Caco-2 (cell line): Measurements from ENCODE around the gene TMEM255B. TPM values are rescaled to one million over a fixed set of nuclear protein-coding genes. Genes with fewer than 3 reads are reported as not detected.

Source experiments
- BruUV-seq: library from RNA; stranded (reverse); fragments of 400-500 nt; replicated peaks from 2 replicates; lab custom pipeline; 2021; lab: Mats Ljungman, UMichigan
- CTCF ChIA-PET: fragments of 300-600 bp; sonication (Branson Sonifier 250); formaldehyde crosslinking; loops from one replicate; lab custom pipeline; 2022; ENCODE audit warnings: antibody characterized with exemption; lab: Charles Lee
- POLR2A ChIA-PET: fragments of 300-600 bp; sonication (Branson Sonifier 250); formaldehyde crosslinking; loops from one replicate; lab custom pipeline; 2022; ENCODE audit warnings: antibody characterized with exemption; lab: Charles Lee
- DNase-seq, 2 experiments: peaks; one replicate each; pipeline versions ENCODE4 v3.0.0 to v3.0.0-alpha.2; 2020 to 2022
- H3K27me3 ChIP-seq: replicated peaks from 2 replicates; pipeline ENCODE4 v1.6.0; 2011; ENCODE audit warnings: low read length; ENCODE audit not compliant: control insufficient read depth, insufficient read depth
- H3K36me3 ChIP-seq: 2 replicates; pipeline ENCODE4 v1.5.1; 2011; ENCODE audit warnings: low read length; ENCODE audit not compliant: control insufficient read depth, insufficient read depth
- H3K4me1 ChIP-seq: fragments of 250-450 bp; sonication (Bioruptor Pico); 2 replicates; pipeline ENCODE4 v1.5.1; 2020; ENCODE audit warnings: mild to moderate bottlenecking
- H3K4me3 ChIP-seq: 2 replicates; pipeline ENCODE4 v1.5.1; 2011; ENCODE audit warnings: low read depth, mild to moderate bottlenecking, control low read depth, low read length
- H3K9me3 ChIP-seq: fragments of 250-450 bp; sonication (Bioruptor Pico); 2 replicates; pipeline ENCODE4 v1.5.1; 2020; ENCODE audit warnings: mild to moderate bottlenecking, moderate library complexity
- H3K27ac Mint-ChIP-seq: one replicate; pipeline ENCODE4 v1.8.0; 2022; ENCODE audit warnings: mixed read lengths; ENCODE audit not compliant: unreplicated experiment
- H3K27me3 Mint-ChIP-seq: one replicate; pipeline ENCODE4 v1.8.0; 2022; ENCODE audit warnings: mixed read lengths; ENCODE audit not compliant: insufficient read depth, unreplicated experiment
- H3K36me3 Mint-ChIP-seq: one replicate; pipeline ENCODE4 v1.8.0; 2022; ENCODE audit warnings: mild to moderate bottlenecking, mixed read lengths; ENCODE audit not compliant: insufficient read depth, unreplicated experiment
- H3K4me1 Mint-ChIP-seq: one replicate; pipeline ENCODE4 v1.8.0; 2022; ENCODE audit warnings: low read depth, mixed read lengths; ENCODE audit not compliant: unreplicated experiment
- H3K4me3 Mint-ChIP-seq: one replicate; pipeline ENCODE4 v1.8.0; 2022; ENCODE audit warnings: mild to moderate bottlenecking, moderate library complexity, mixed read lengths; ENCODE audit not compliant: unreplicated experiment
- H3K9me3 Mint-ChIP-seq: one replicate; pipeline ENCODE4 v1.8.0; 2022; ENCODE audit warnings: mixed read lengths; ENCODE audit not compliant: unreplicated experiment
- CTCF ChIP-seq, 2 experiments: fragments of 200-600 bp in 1 of 2; IDR thresholded peaks; 1 replicate in 1 of 2; 2 replicates in 1 of 2; pipeline versions ENCODE4 v1.5.1 to v1.8.0; 2011 to 2022; ENCODE audit warnings: antibody characterized with exemption in 1 of 2, control low read depth in 1 of 2, inconsistent platforms in 1 of 2, low read depth in 1 of 2, low read length in 1 of 2, mild to moderate bottlenecking in 1 of 2, moderate library complexity in 1 of 2; ENCODE audit not compliant: insufficient read depth in 1 of 2, severe bottlenecking in 1 of 2, unreplicated experiment in 1 of 2
- intact Hi-C: fragments of 100-400 bp; cut with micrococcal nuclease; formaldehyde crosslinking; loops from one replicate; pipeline ENCODE4 v1.10.0; 2022; ENCODE audit not compliant: unreplicated experiment
- total RNA-seq: library from RNA; stranded (reverse); gene quantifications from 2 replicates; pipeline ENCODE4 v1.2.3, GENCODE V29; 2022

The TMEM255B gene
- total RNA-seq, 1 experiment from 2014 or later: 0.82 TPM

- BruUV-seq: no TSS peak
Measured at GRCh38 chr13:113808058-113808834, 49.2 kb downstream of the TMEM255B start.

GRCh38 chr13:113809934-113810333, 50.9 kb downstream of the TMEM255B start:
- CTCF ChIA-PET: no interaction called here

More at GRCh38 chr13:113808058-113808834, 49.2 kb downstream of the TMEM255B start:
- no peaks in the 10 kb centered on the region for H3K9me3 Mint-ChIP-seq
- H3K9me3 ChIP-seq: peaks cover 8% of the 10 kb centered on the region
- no peak for DNase-seq
- H3K4me1 ChIP-seq: no peaks in the 10 kb centered on the region
- ChIA-PET CTCF (no interaction called here), POLR2A (no interaction called here)
- no peaks in the 10 kb centered on the region for H3K36me3 Mint-ChIP-seq
- H3K4me3 ChIP-seq: no peak overlapping the region
- no peak for TF ChIP-seq CTCF (IDR thresholded peaks at IDR 0.05; ENCODE audit: insufficient read depth in 1 of 2, low read depth in 1 of 2, low read length in 1 of 2, severe bottlenecking in 1 of 2, unreplicated experiment in 1 of 2)
- no peaks in the 10 kb centered on the region for H3K36me3 ChIP-seq
- no peaks in the 10 kb centered on the region for H3K27me3 ChIP-seq
- intact Hi-C loops: no loop called here
- H3K27me3 Mint-ChIP-seq: no peaks in the 10 kb centered on the region
- no peaks in the 10 kb centered on the region for H3K4me1 Mint-ChIP-seq
- H3K27ac Mint-ChIP-seq: no peak overlapping the region
- no peak overlapping the region for H3K4me3 Mint-ChIP-seq

GRCh38 chr13:113810640-113811039, 51.6 kb downstream of the TMEM255B start:
- no peaks in the 10 kb centered on the region for H3K9me3 Mint-ChIP-seq
- POLR2A ChIA-PET: no interaction called here
- no peaks in the 10 kb centered on the region for H3K27me3 Mint-ChIP-seq
- intact Hi-C loops: no loop called here
- CTCF ChIA-PET: no interaction called here
- DNase-seq: no peak
- Histone ChIP-seq H3K27me3 (no peaks in the 10 kb centered on the region), H3K9me3 (peaks cover 8% of the 10 kb centered on the region), H3K4me3 (no peak overlapping the region), H3K4me1 (peaks cover 6% of the 10 kb centered on the region; the same call in 1 of the 2 replicates), H3K36me3 (no peaks in the 10 kb centered on the region)
- no peak overlapping the region for H3K4me3 Mint-ChIP-seq
- no peaks in the 10 kb centered on the region for H3K4me1 Mint-ChIP-seq
- no peak overlapping the region for H3K27ac Mint-ChIP-seq
- no peaks in the 10 kb centered on the region for H3K36me3 Mint-ChIP-seq
- TF ChIP-seq CTCF (IDR thresholded peaks at IDR 0.05; ENCODE audit: insufficient read depth in 1 of 2, low read depth in 1 of 2, low read length in 1 of 2, severe bottlenecking in 1 of 2, unreplicated experiment in 1 of 2): no peak
- BruUV-seq: no TSS peak

More at GRCh38 chr13:113809934-113810333, 50.9 kb downstream of the TMEM255B start:
- no peak overlapping the region for H3K27ac Mint-ChIP-seq
- Histone ChIP-seq H3K36me3 (no peaks in the 10 kb centered on the region), H3K27me3 (no peaks in the 10 kb centered on the region), H3K9me3 (peaks cover 8% of the 10 kb centered on the region), H3K4me1 (peaks cover 6% of the 10 kb centered on the region; the same call in 1 of the 2 replicates), H3K4me3 (no peak overlapping the region)
- POLR2A ChIA-PET: interaction anchor here (0.5 kb wide), 1 partner anchor 63 kb away, joined by 3 read pairs; no protein-coding TSS in a partner anchor
- H3K4me3 Mint-ChIP-seq: no peak overlapping the region
- H3K36me3 Mint-ChIP-seq: no peaks in the 10 kb centered on the region
- no peak for TF ChIP-seq CTCF (IDR thresholded peaks at IDR 0.05; ENCODE audit: insufficient read depth in 1 of 2, low read depth in 1 of 2, low read length in 1 of 2, severe bottlenecking in 1 of 2, unreplicated experiment in 1 of 2)
- intact Hi-C loops: no loop called here
- no TSS peak for BruUV-seq
- no peaks in the 10 kb centered on the region for H3K27me3 Mint-ChIP-seq
- no peak for DNase-seq
- no peaks in the 10 kb centered on the region for H3K9me3 Mint-ChIP-seq
- H3K4me1 Mint-ChIP-seq: no peaks in the 10 kb centered on the region
